Astrocyte (in vitro differentiated cells and primary cell): ENCODE data around the gene PSD4. TPM values are rescaled to one million over a fixed set of nuclear protein-coding genes. Genes with fewer than 3 reads are reported as not detected.

Source experiments
- DNase-seq: peaks from one replicate; pipeline ENCODE4 v3.0.0-alpha.2; 2010; ENCODE audit warnings: low read depth
- FAIRE-seq: peaks from 2 replicates; lab custom pipeline; 2011; peaks lifted over from hg19 to GRCh38; lab: Jason Lieb, UNC
- H2AFZ ChIP-seq: 2 replicates; pipeline ENCODE4 v1.6.0; 2012; ENCODE audit warnings: low read depth, low read length, inconsistent platforms
- H3K27ac ChIP-seq: 2 replicates; pipeline ENCODE4 v1.5.1; 2011; ENCODE audit warnings: low read depth, low read length, inconsistent platforms
- H3K27me3 ChIP-seq: 2 replicates; pipeline ENCODE4 v1.6.0; 2011; ENCODE audit warnings: low read length, inconsistent platforms; ENCODE audit not compliant: insufficient read depth
- H3K36me3 ChIP-seq: 2 replicates; pipeline ENCODE4 v1.5.1; 2011; ENCODE audit warnings: low read length, inconsistent platforms; ENCODE audit not compliant: insufficient read depth
- H3K4me1 ChIP-seq: 2 replicates; pipeline ENCODE4 v1.5.1; 2011; ENCODE audit warnings: low read length, inconsistent platforms; ENCODE audit not compliant: insufficient read depth
- H3K4me2 ChIP-seq: 2 replicates; pipeline ENCODE4 v1.6.0; 2012; ENCODE audit warnings: low read length, inconsistent platforms
- H3K4me3 ChIP-seq: 2 replicates; pipeline ENCODE4 v1.5.1; 2011; ENCODE audit warnings: low read depth, mild to moderate bottlenecking, low read length, inconsistent platforms; ENCODE audit not compliant: insufficient read depth
- H3K79me2 ChIP-seq: 2 replicates; pipeline ENCODE4 v1.6.0; 2012; ENCODE audit warnings: mild to moderate bottlenecking, low read length, inconsistent platforms; ENCODE audit not compliant: insufficient read depth
- H3K9ac ChIP-seq: 2 replicates; pipeline ENCODE4 v1.6.0; 2012; ENCODE audit warnings: mild to moderate bottlenecking, low read length, inconsistent platforms
- H3K9me3 ChIP-seq: 2 replicates; pipeline ENCODE4 v1.5.1; 2012; ENCODE audit warnings: low read depth, mild to moderate bottlenecking, low read length, inconsistent platforms; ENCODE audit not compliant: insufficient read depth
- H4K20me1 ChIP-seq: 2 replicates; pipeline ENCODE4 v1.6.0; 2012; ENCODE audit warnings: low read length, inconsistent platforms; ENCODE audit not compliant: insufficient read depth
- H3K27ac Mint-ChIP-seq: one replicate; pipeline ENCODE4 v1.8.0; 2021; ENCODE audit warnings: mild to moderate bottlenecking, mixed read lengths; ENCODE audit not compliant: unreplicated experiment
- H3K27me3 Mint-ChIP-seq: one replicate; pipeline ENCODE4 v1.8.0; 2021; ENCODE audit warnings: low read depth, mixed read lengths; ENCODE audit not compliant: unreplicated experiment
- H3K36me3 Mint-ChIP-seq: one replicate; pipeline ENCODE4 v1.8.0; 2021; ENCODE audit warnings: low read depth, mixed read lengths; ENCODE audit not compliant: unreplicated experiment
- H3K4me1 Mint-ChIP-seq: one replicate; pipeline ENCODE4 v1.8.0; 2021; ENCODE audit warnings: low read depth, mixed read lengths; ENCODE audit not compliant: unreplicated experiment
- H3K4me3 Mint-ChIP-seq: one replicate; pipeline ENCODE4 v1.8.0; 2021; ENCODE audit warnings: mild to moderate bottlenecking, moderate library complexity, mixed read lengths; ENCODE audit not compliant: unreplicated experiment
- H3K9me3 Mint-ChIP-seq: one replicate; pipeline ENCODE4 v1.8.0; 2021; ENCODE audit warnings: mild to moderate bottlenecking, mixed read lengths; ENCODE audit not compliant: unreplicated experiment
- EZH2 ChIP-seq: IDR thresholded peaks from 2 replicates; pipeline ENCODE4 v1.6.1; 2012; ENCODE audit warnings: mild to moderate bottlenecking, low read length, inconsistent platforms; ENCODE audit not compliant: insufficient read depth
- total RNA-seq: library from RNA; stranded (reverse); gene quantifications from 2 replicates; pipeline ENCODE4 v1.2.1, GENCODE V29; 2021
- TF ChIP-seq, protein P1 (sequence below): IDR thresholded peaks from 2 replicates; pipeline ENCODE4 v1.5.1; 2011; ENCODE audit warnings: low read depth, mild to moderate bottlenecking, inconsistent platforms, low read length, moderate library complexity; ENCODE audit not compliant: insufficient read depth

Gene PSD4
- total RNA-seq, 1 donor from 2014 or later, result 4.0 TPM

DNA sequence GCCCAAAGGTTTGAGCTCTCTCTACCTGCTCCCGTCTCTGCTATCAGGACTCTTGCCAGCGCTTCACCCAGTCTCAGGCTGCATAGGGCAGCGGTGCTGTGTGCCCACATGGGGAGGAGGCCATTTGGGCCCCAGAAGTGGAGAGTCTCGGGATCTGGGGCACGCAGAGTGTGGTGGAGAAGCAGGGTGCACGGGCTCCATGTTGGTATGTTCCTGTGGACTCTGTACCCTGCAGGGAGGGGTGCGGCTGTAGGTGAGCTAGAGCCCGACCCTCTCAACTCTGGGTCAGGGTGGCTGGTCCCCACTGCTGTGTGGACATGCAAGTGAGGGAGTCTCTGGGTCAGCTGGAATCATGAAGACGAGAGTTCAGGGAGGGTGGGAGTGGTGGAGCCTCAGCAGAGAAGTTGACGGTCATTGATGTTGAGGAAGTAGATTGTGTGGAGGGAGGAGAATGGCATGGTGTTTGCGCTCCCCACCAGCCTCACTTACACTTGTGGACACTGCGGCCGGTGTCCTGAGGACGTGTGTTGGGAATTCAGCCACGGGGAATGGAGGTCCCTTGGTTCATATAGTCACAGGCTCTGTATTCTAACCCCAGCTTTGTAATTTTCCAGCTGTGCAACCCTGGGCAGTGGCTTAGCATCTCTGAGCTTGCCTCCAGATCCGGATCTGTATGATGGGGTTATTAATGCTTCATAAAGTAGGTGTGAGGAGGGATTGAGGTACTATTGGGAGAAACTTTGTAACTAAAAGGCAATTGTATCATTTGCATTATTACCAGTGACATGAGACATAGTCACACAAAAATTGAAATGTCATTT lies 840 bp upstream of the PSD4 start:
- Mint-ChIP-seq H3K4me1 (peaks cover 5% of the 10 kb centered on the region), H3K9me3 (no peaks in the 10 kb centered on the region), H3K27ac (no peak overlapping the region), H3K36me3 (no peaks in the 10 kb centered on the region), H3K27me3 (peaks cover 13% of the 10 kb centered on the region), H3K4me3 (no peak overlapping the region)
- Histone ChIP-seq H3K36me3 (no peaks in the 10 kb centered on the region), H3K4me1 (no peaks in the 10 kb centered on the region), H3K4me2 (no peak overlapping the region), H4K20me1 (no peaks in the 10 kb centered on the region), H3K27me3 (no peaks in the 10 kb centered on the region), H3K27ac (no peak overlapping the region), H3K9ac (no peak overlapping the region), H3K4me3 (no peak overlapping the region), H2AFZ (no peak overlapping the region), H3K9me3 (no peaks in the 10 kb centered on the region), H3K79me2 (no peaks in the 10 kb centered on the region)
- no peak for DNase-seq
- TF ChIP-seq, protein P1, sequence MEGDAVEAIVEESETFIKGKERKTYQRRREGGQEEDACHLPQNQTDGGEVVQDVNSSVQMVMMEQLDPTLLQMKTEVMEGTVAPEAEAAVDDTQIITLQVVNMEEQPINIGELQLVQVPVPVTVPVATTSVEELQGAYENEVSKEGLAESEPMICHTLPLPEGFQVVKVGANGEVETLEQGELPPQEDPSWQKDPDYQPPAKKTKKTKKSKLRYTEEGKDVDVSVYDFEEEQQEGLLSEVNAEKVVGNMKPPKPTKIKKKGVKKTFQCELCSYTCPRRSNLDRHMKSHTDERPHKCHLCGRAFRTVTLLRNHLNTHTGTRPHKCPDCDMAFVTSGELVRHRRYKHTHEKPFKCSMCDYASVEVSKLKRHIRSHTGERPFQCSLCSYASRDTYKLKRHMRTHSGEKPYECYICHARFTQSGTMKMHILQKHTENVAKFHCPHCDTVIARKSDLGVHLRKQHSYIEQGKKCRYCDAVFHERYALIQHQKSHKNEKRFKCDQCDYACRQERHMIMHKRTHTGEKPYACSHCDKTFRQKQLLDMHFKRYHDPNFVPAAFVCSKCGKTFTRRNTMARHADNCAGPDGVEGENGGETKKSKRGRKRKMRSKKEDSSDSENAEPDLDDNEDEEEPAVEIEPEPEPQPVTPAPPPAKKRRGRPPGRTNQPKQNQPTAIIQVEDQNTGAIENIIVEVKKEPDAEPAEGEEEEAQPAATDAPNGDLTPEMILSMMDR, result no peak
- TF ChIP-seq EZH2, result no peak
- no peak for FAIRE-seq

- no peak for FAIRE-seq
- Histone ChIP-seq H3K9ac (no peak overlapping the region), H3K9me3 (no peaks in the 10 kb centered on the region), H2AFZ (no peak overlapping the region), H3K36me3 (no peaks in the 10 kb centered on the region), H3K4me2 (no peak overlapping the region), H3K79me2 (no peaks in the 10 kb centered on the region), H3K4me3 (no peak overlapping the region), H3K27me3 (no peaks in the 10 kb centered on the region), H3K27ac (no peak overlapping the region), H4K20me1 (no peaks in the 10 kb centered on the region), H3K4me1 (no peaks in the 10 kb centered on the region)
- DNase-seq, result no peak
- no peaks in the 10 kb centered on the region for H3K36me3 Mint-ChIP-seq
- H3K4me1 Mint-ChIP-seq, result peaks cover 5% of the 10 kb centered on the region
- no peak overlapping the region for H3K27ac Mint-ChIP-seq
- H3K9me3 Mint-ChIP-seq, result no peaks in the 10 kb centered on the region
- H3K27me3 Mint-ChIP-seq, result peaks cover 12% of the 10 kb centered on the region
- H3K4me3 Mint-ChIP-seq, result no peak overlapping the region
- TF ChIP-seq, protein P1, result no peak
- TF ChIP-seq EZH2, result no peak
Measured at GRCh38 chr2:113174376-113174750, 592 bp downstream of the PSD4 start.

- Histone ChIP-seq H4K20me1 (no peaks in the 10 kb centered on the region), H3K9me3 (no peaks in the 10 kb centered on the region), H3K27ac (no peak overlapping the region), H3K36me3 (no peaks in the 10 kb centered on the region), H3K9ac (no peak overlapping the region), H3K27me3 (no peaks in the 10 kb centered on the region), H3K4me1 (no peaks in the 10 kb centered on the region), H2AFZ (no peak overlapping the region), H3K4me2 (no peak overlapping the region), H3K4me3 (no peak overlapping the region), H3K79me2 (no peaks in the 10 kb centered on the region)
- TF ChIP-seq, protein P1, result no peak
- no peak for TF ChIP-seq EZH2
- DNase-seq, result no peak
- Mint-ChIP-seq H3K4me1 (peaks cover 7% of the 10 kb centered on the region), H3K4me3 (no peak overlapping the region), H3K36me3 (no peaks in the 10 kb centered on the region), H3K27me3 (peaks cover 15% of the 10 kb centered on the region), H3K9me3 (no peaks in the 10 kb centered on the region), H3K27ac (no peak overlapping the region)
- no peak for FAIRE-seq
Measured at GRCh38 chr2:113175042-113175628, 1.4 kb downstream of the PSD4 start.
